GM08714 (cell line): ENCODE data around the gene ABCB7.
A peak's percentile ranks its signal among the peaks of the same experiment; 100 is the strongest.
"Not testable (repeated sequence)": the region's sequence is repeated elsewhere in the genome, so short reads cannot be mapped to it uniquely, and the experiment has no call there.

Source experiments
- H3K4me3 ChIP-seq: fragments of 200-500 bp; sonication (Bioruptor generic); 2 replicates; pipeline ENCODE4 v1.5.1; 2014; ENCODE audit warnings: mild to moderate bottlenecking, low read length, inconsistent platforms
- ZNF274 ChIP-seq: IDR thresholded peaks from 2 replicates; pipeline ENCODE4 v1.6.1; 2012; ENCODE audit warnings: mild to moderate bottlenecking, low read depth, low read length

The ABCB7 gene

GRCh38 chrX:75155827-75156525 lies at the start of gene ABCB7:
TSS of gene ABCB7 (minus strand) at chrX:75156283. CDS start at chrX:75156272, 11 bp downstream.
- no peak for TF ChIP-seq ZNF274

GRCh38 chrX:75188415-75189206 lies 32.5 kb upstream of the ABCB7 start:
- not testable (repeated sequence) for H3K4me3 ChIP-seq

More at GRCh38 chrX:75155827-75156525, at the start of gene ABCB7:
- H3K4me3 ChIP-seq = peak within 1 kb of the TSS; percentile 90

- no peak overlapping the region for H3K4me3 ChIP-seq
- TF ChIP-seq ZNF274 = no peak
These were observed 25.6 kb upstream of the ABCB7 start for GRCh38 chrX:75181721-75182120.

- not testable (repeated sequence) for H3K4me3 ChIP-seq
These were observed 23.6 kb upstream of the ABCB7 start for GRCh38 chrX:75179536-75180293.

- not testable (repeated sequence) for H3K4me3 ChIP-seq
These were observed 16.3 kb upstream of the ABCB7 start for GRCh38 chrX:75172257-75172890.

GRCh38 chrX:75158054-75158453 lies 2.0 kb upstream of the ABCB7 start:
- no peak overlapping the region for H3K4me3 ChIP-seq
- no peak for TF ChIP-seq ZNF274

GRCh38 chrX:75156531-75156945 lies 455 bp upstream of the ABCB7 start:
- no peak for TF ChIP-seq ZNF274
- H3K4me3 ChIP-seq = peak overlapping the region; percentile 90

- H3K4me3 ChIP-seq = peak overlapping the region; percentile 90
- TF ChIP-seq ZNF274 = no peak
These were observed 646 bp downstream of the ABCB7 start for GRCh38 chrX:75155447-75155826.

- TF ChIP-seq ZNF274 = no peak
- H3K4me3 ChIP-seq = no peak overlapping the region; the same call in 1 of the 2 replicates
These were observed 1.2 kb downstream of the ABCB7 start for GRCh38 chrX:75154871-75155270.

GRCh38 chrX:75151827-75152592 lies 4.1 kb downstream of the ABCB7 start:
- H3K4me3 ChIP-seq = no peak overlapping the region
- no peak for TF ChIP-seq ZNF274

GRCh38 chrX:75149654-75150053 lies 6.4 kb downstream of the ABCB7 start:
- TF ChIP-seq ZNF274 = no peak
- no peak overlapping the region for H3K4me3 ChIP-seq

- no peak overlapping the region for H3K4me3 ChIP-seq
- TF ChIP-seq ZNF274 = no peak
These were observed 23.4 kb downstream of the ABCB7 start for GRCh38 chrX:75132672-75133071.

- TF ChIP-seq ZNF274 = no peak
- no peak overlapping the region for H3K4me3 ChIP-seq
These were observed 24.0 kb downstream of the ABCB7 start for GRCh38 chrX:75131973-75132627.

- not testable (repeated sequence) for H3K4me3 ChIP-seq
These were observed 27.0 kb downstream of the ABCB7 start for GRCh38 chrX:75129069-75129468.
